ENCODE data around the gene APBB3.

DNA sequence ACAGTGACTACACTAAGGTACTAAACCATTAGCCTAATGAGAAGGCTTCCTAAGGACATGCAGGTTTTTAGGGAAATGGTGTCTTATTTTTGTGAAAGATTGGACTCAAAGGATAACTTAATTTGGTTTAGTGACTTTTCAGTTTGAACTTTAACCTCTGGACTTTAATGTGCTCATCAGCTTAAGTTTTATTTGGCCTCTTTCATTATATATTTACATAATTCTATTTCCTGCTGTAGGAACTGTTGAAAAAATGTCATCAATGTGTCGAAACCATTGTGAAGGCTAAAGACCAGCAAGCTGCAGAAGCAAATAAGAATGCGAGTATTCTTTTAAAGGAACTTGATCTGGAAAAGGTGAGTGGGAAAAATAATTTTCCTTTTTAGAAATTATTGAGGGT is 51.3 kb downstream of the APBB3 start:
- TF ChIP-seq CTCF (IDR thresholded peaks at IDR 0.05) (no peak), EZH2 (IDR thresholded peaks at IDR 0.05) (no peak), EZH2phosphoT487 (IDR thresholded peaks at IDR 0.05) (no peak)
